NCI-H82 treated with DMSO at 0.1 percent for 48 hours (cell line): ENCODE measurements around the gene TNPO3.
"Not testable (repeated sequence)": the region's sequence is repeated elsewhere in the genome, so short reads cannot be mapped to it uniquely, and the experiment has no call there.

ENCODE experiments used
- DNase-seq: peaks from one replicate; lab custom pipeline; 2025; ENCODE audit not compliant: unreplicated experiment; lab: John Stamatoyannopoulos, UW

TNPO3 gene

GRCh38 chr7:128924707-128925588 lies 130.0 kb downstream of the TNPO3 start:
- DNase-seq: no peak

- DNase-seq: no peak
Observed at GRCh38 chr7:128923411-128923800, 131.5 kb downstream of the TNPO3 start.

GRCh38 chr7:128922496-128923410 lies 132.2 kb downstream of the TNPO3 start:
- DNase-seq: no peak

- no peak for DNase-seq
Observed at GRCh38 chr7:128921866-128922440, 133.0 kb downstream of the TNPO3 start.

GRCh38 chr7:128920913-128921582 lies 133.9 kb downstream of the TNPO3 start:
- DNase-seq: no peak

GRCh38 chr7:128919881-128920799 lies 134.8 kb downstream of the TNPO3 start:
- DNase-seq: no peak

- DNase-seq: no peak
Observed at GRCh38 chr7:128919241-128919640, 135.7 kb downstream of the TNPO3 start.

- DNase-seq: no peak
Observed at GRCh38 chr7:128918016-128918665, 136.8 kb downstream of the TNPO3 start.

GRCh38 chr7:128917122-128917521 lies 137.8 kb downstream of the TNPO3 start:
- DNase-seq: no peak

GRCh38 chr7:128916643-128916915 lies 138.3 kb downstream of the TNPO3 start:
- no peak for DNase-seq

GRCh38 chr7:128915841-128916642 lies 138.9 kb downstream of the TNPO3 start:
- no peak for DNase-seq

GRCh38 chr7:128915271-128915819 lies 139.6 kb downstream of the TNPO3 start:
- DNase-seq: no peak

- DNase-seq: no peak
Observed at GRCh38 chr7:128914566-128915151, 140.3 kb downstream of the TNPO3 start.

- DNase-seq: no peak
Observed at GRCh38 chr7:128913870-128914565, 140.9 kb downstream of the TNPO3 start.

- not testable (repeated sequence) for DNase-seq
Observed at GRCh38 chr7:128912709-128913495, 142.0 kb downstream of the TNPO3 start.

- DNase-seq: no peak
Observed at GRCh38 chr7:128912281-128912680, 142.6 kb downstream of the TNPO3 start.
